ENCODE results near the gene BPTF.
"Not testable (repeated sequence)": the region's sequence is repeated elsewhere in the genome, so short reads cannot be mapped to it uniquely, and the experiment has no call there.

DNA sequence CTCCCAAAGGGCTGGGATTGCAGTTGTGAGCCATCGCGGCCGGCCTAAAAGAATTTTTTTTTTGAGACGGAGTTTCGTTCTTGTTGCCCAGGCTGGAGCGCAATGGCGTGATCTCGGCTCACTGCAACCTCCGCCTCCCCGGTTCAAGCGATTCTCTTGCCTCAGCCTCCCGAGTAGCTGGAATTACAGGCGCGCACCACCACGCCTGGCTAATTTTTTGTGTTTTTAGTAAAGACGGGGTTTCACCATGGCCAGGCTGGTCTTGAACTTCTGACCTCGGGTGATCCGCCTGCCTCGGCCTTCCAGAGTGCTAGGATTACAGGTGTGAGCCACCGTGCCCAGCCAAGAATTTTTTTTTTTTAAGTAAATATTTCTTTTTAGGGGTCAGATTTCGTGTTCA is 193.2 kb downstream of the BPTF start:
- TF ChIP-seq CTCF (conservative IDR thresholded peaks at IDR 0.05; ENCODE audit: low read depth, low read length); EZH2phosphoT487 (IDR thresholded peaks at IDR 0.05; ENCODE audit: borderline replicate concordance, low read length); EZH2 (IDR thresholded peaks at IDR 0.05; ENCODE audit: low read length, unreplicated experiment): not testable (repeated sequence)
